Gastroesophageal sphincter (tissue), 3 donors: ENCODE results near the gene COQ4.

Source experiments
- POLR2A ChIP-seq, 2 donors: fragments of 450-650 bp; IDR thresholded peaks; one replicate each; pipeline ENCODE4 v1.6.1; 2017; ENCODE audit warnings: antibody characterized with exemption in 2 of 2, mild to moderate bottlenecking in 2 of 2, moderate library complexity in 1 of 2
- POLR2AphosphoS5 ChIP-seq: sonication (generic); formaldehyde crosslinking; IDR thresholded peaks from one replicate; pipeline ENCODE4 v1.6.1; 2017; ENCODE audit warnings: antibody characterized with exemption
- TF ChIP-seq, protein P1 (sequence below), 4 experiments: fragments of 200-600 bp in 2 of 4; fragments of 450-650 bp in 2 of 4; sonication (generic) in 1 of 4; IDR thresholded peaks; one replicate each; pipeline ENCODE4 v1.5.1; 2017 to 2019; ENCODE audit warnings: antibody characterized with exemption in 4 of 4, mild to moderate bottlenecking in 2 of 4, moderate library complexity in 2 of 4

DNA sequence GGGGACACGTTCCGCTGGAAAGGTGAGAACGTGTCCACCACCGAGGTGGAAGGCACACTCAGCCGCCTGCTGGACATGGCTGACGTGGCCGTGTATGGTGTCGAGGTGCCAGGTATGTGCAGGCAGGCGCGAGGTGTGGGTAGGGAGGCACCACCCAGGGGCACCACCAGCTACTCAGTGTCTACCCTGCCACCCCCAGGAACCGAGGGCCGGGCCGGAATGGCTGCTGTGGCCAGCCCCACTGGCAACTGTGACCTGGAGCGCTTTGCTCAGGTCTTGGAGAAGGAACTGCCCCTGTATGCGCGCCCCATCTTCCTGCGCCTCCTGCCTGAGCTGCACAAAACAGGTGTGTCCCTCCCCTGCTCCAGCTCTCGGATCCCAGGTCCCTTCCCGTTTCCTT is 32.8 kb downstream of the COQ4 start:
- TF ChIP-seq POLR2A (IDR thresholded peaks at IDR 0.05) (no peak), POLR2AphosphoS5 (no peak)
- TF ChIP-seq, protein P1, sequence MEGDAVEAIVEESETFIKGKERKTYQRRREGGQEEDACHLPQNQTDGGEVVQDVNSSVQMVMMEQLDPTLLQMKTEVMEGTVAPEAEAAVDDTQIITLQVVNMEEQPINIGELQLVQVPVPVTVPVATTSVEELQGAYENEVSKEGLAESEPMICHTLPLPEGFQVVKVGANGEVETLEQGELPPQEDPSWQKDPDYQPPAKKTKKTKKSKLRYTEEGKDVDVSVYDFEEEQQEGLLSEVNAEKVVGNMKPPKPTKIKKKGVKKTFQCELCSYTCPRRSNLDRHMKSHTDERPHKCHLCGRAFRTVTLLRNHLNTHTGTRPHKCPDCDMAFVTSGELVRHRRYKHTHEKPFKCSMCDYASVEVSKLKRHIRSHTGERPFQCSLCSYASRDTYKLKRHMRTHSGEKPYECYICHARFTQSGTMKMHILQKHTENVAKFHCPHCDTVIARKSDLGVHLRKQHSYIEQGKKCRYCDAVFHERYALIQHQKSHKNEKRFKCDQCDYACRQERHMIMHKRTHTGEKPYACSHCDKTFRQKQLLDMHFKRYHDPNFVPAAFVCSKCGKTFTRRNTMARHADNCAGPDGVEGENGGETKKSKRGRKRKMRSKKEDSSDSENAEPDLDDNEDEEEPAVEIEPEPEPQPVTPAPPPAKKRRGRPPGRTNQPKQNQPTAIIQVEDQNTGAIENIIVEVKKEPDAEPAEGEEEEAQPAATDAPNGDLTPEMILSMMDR (IDR thresholded peaks at IDR 0.05) = no peak
